GM12878 (cell line): ENCODE results near the gene LYSMD1. TPM values are rescaled to one million over a fixed set of nuclear protein-coding genes. Genes with fewer than 3 reads are reported as not detected.

Source experiments
- ATAC-seq: fragments of 200-7000 bp; cut with Tn5 transposase; 3 replicates; pipeline ENCODE4 v1.9.1; 2020; ENCODE audit warnings: mild to moderate bottlenecking, moderate library complexity
- BruUV-seq: library from RNA; stranded (reverse); fragments of 400-500 nt; replicated peaks from 2 replicates; lab custom pipeline; 2021; lab: Mats Ljungman, UMichigan
- CTCF ChIA-PET: fragments of 300-600 bp; sonication (Branson Sonifier 250); formaldehyde crosslinking; extraction: SDS; loops from one replicate; lab custom pipeline; 2021; ENCODE audit warnings: inconsistent platforms; lab: Yijun Ruan, JAX
- POLR2A ChIA-PET: fragments of 350-600 bp; formaldehyde crosslinking; extraction: SDS; loops from one replicate; lab custom pipeline; 2021; ENCODE audit warnings: inconsistent platforms; lab: Charles Lee
- RAD21 ChIA-PET: fragments of 300-600 bp; sonication (Branson Sonifier 250); formaldehyde crosslinking; loops from one replicate; lab custom pipeline; 2023; ENCODE audit warnings: antibody characterized with exemption; ENCODE audit not compliant: unreplicated experiment; lab: Charles Lee
- SMC1A ChIA-PET: fragments of 300-600 bp; sonication (Branson Sonifier 250); formaldehyde crosslinking; loops from one replicate; lab custom pipeline; 2023; ENCODE audit not compliant: unreplicated experiment, uncharacterized antibody; lab: Charles Lee
- DNase-seq: peaks from one replicate; pipeline ENCODE4 v3.0.0-alpha.2; 2011; ENCODE audit warnings: low read depth, low spot score
- FAIRE-seq: peaks from 3 replicates; lab custom pipeline; 2011; peaks lifted over from hg19 to GRCh38; lab: Jason Lieb, UNC
- H2AFZ ChIP-seq: 2 replicates; pipeline ENCODE4 v1.6.0; 2011; ENCODE audit warnings: low read depth, low read length, control low read depth; ENCODE audit not compliant: control insufficient read depth
- H3K27ac ChIP-seq: 2 replicates; pipeline ENCODE4 v1.5.1; 2011; ENCODE audit warnings: control low read depth; ENCODE audit not compliant: control insufficient read depth, insufficient read depth
- H3K27me3 ChIP-seq, 2 experiments: replicated peaks in 1 of 2; 2 replicates each; pipeline versions ENCODE4 v1.6.0 to v1.6.1; 2011; ENCODE audit warnings: low read length in 1 of 2; ENCODE audit not compliant: control insufficient read depth in 2 of 2, insufficient read depth in 2 of 2
- H3K36me3 ChIP-seq, 2 experiments: 2 replicates each; pipeline ENCODE4 v1.5.1; 2011; ENCODE audit warnings: low read length in 1 of 2; ENCODE audit not compliant: control insufficient read depth in 2 of 2, insufficient read depth in 2 of 2
- H3K4me1 ChIP-seq: 2 replicates; pipeline ENCODE4 v1.6.1; 2011; ENCODE audit warnings: mild to moderate bottlenecking, low read length, moderate library complexity, mixed read lengths; ENCODE audit not compliant: control insufficient read depth, insufficient read depth
- H3K4me2 ChIP-seq: 2 replicates; pipeline ENCODE4 v1.6.0; 2011; ENCODE audit warnings: control low read depth; ENCODE audit not compliant: control insufficient read depth, insufficient read depth
- H3K4me3 ChIP-seq: fragments of 200-600 bp; sonication (generic); 2 replicates; pipeline ENCODE4 v1.5.1; 2016
- H3K79me2 ChIP-seq: 2 replicates; pipeline ENCODE4 v1.6.0; 2011; ENCODE audit warnings: low read length; ENCODE audit not compliant: control insufficient read depth, insufficient read depth
- H3K9ac ChIP-seq: 2 replicates; pipeline ENCODE4 v1.8.0; 2011; ENCODE audit warnings: low read length, control low read depth, mixed read lengths; ENCODE audit not compliant: control insufficient read depth, insufficient read depth
- H3K9me3 ChIP-seq: replicated peaks from 3 replicates; pipeline ENCODE4 v1.5.1; 2011; ENCODE audit warnings: mild to moderate bottlenecking, low read length; ENCODE audit not compliant: control insufficient read depth, insufficient read depth
- H4K20me1 ChIP-seq: 2 replicates; pipeline ENCODE4 v1.6.0; 2011; ENCODE audit not compliant: control insufficient read depth, insufficient read depth
- BACH1 ChIP-seq: fragments of 450-650 bp; IDR thresholded peaks from 2 replicates; pipeline ENCODE4 v1.6.1; 2017; ENCODE audit warnings: mild to moderate bottlenecking, borderline replicate concordance
- CBX3 ChIP-seq: fragments of 200-600 bp; sonication (generic); IDR thresholded peaks from 2 replicates; pipeline ENCODE4 v1.6.1; 2016; ENCODE audit warnings: low read depth, borderline replicate concordance
- EP300 ChIP-seq, 2 experiments: fragments of 150-350 bp in 1 of 2; IDR thresholded peaks; 2 replicates each; pipeline ENCODE4 v1.6.1; 2011 to 2012; ENCODE audit warnings: low read depth in 2 of 2, low read length in 2 of 2, borderline replicate concordance in 1 of 2, improper control_type of control experiment in 1 of 2, inconsistent platforms in 1 of 2; ENCODE audit not compliant: control insufficient read depth in 1 of 2
- FOXK2 ChIP-seq: fragments of 450-650 bp; IDR thresholded peaks from 2 replicates; pipeline ENCODE4 v1.6.1; 2017; ENCODE audit warnings: mild to moderate bottlenecking, moderate library complexity
- MYC ChIP-seq: IDR thresholded peaks from 2 replicates; pipeline ENCODE4 v1.6.1; 2011; ENCODE audit warnings: mild to moderate bottlenecking, low read length, moderate library complexity, inconsistent platforms; ENCODE audit not compliant: insufficient read depth, insufficient replicate concordance, insufficient read length, severe bottlenecking
- NFIC ChIP-seq: IDR thresholded peaks from 2 replicates; pipeline ENCODE4 v1.6.1; 2012; ENCODE audit warnings: low read depth, mild to moderate bottlenecking, inconsistent platforms, low read length, moderate library complexity
- NFYB ChIP-seq: IDR thresholded peaks from 2 replicates; pipeline ENCODE4 v1.6.1; 2011; ENCODE audit warnings: low read depth, mild to moderate bottlenecking, low read length, improper control_type of control experiment, moderate library complexity; ENCODE audit not compliant: insufficient read depth
- SP1 ChIP-seq: IDR thresholded peaks from one replicate; pipeline ENCODE4 v1.6.1; 2011; ENCODE audit warnings: low read depth, low read length
- SPI1 ChIP-seq: IDR thresholded peaks from 2 replicates; pipeline ENCODE4 v1.6.1; 2011; ENCODE audit warnings: low read depth, mild to moderate bottlenecking, low read length, moderate library complexity, borderline replicate concordance; ENCODE audit not compliant: insufficient read depth
- WGBS: methylation state at CpG from one replicate; pipeline ENCODE4 v1.1.6; 2016; ENCODE audit warnings: low lambda C conversion rate; ENCODE audit not compliant: insufficient replicate concordance, insufficient coverage; ENCODE audit errors: missing lambda C conversion rate; 5-methylcytosine and 5-hydroxymethylcytosine counted together
- in situ Hi-C: fragments of 300-500 bp; cut with MboI; formaldehyde crosslinking; loops from 9 replicates; pipeline ENCODE4 v1.14.3; 2018; ENCODE audit warnings: mixed read lengths
- intact Hi-C: fragments of 100-400 bp; cut with micrococcal nuclease; formaldehyde crosslinking; loops from one replicate; pipeline ENCODE4 v1.14.2; 2022; ENCODE audit not compliant: unreplicated experiment
- polyA plus RNA-seq, 11 experiments: library from polyadenylated mRNA; depleted of rRNA in 4 of 11; unstranded in 6 of 11; stranded (reverse) in 5 of 11; fragments of >200 nt; fragmentation: Nextera tagmentation in 4 of 11; fragmentation: Illumina TruSeq in 1 of 11; extraction: Ambion mirVana in 4 of 11; extraction: Trizol in 1 of 11; gene quantifications; 1 replicate in 1 of 11; 2 replicates in 10 of 11; pipeline versions ENCODE4 v1.2.1 to v1.2.3, GENCODE V29; 2011 to 2016; ENCODE audit warnings: inconsistent platforms in 2 of 11, missing spikeins in 2 of 11, low read depth in 1 of 11
- total RNA-seq, 4 experiments: library from RNA; depleted of rRNA in 3 of 4; stranded (reverse); fragments of >200 nt in 3 of 4; fragmentation: Illumina TruSeq in 1 of 4; extraction: Trizol in 1 of 4; gene quantifications; 2 replicates each; pipeline versions ENCODE4 v1.2.1 to v1.2.3, GENCODE V29; 2013 to 2021

Gene LYSMD1
- total and polyA plus RNA-seq, 10 of the 15 experiments (the other 5 are each of a cell fraction or from before 2014, with no cell fraction given), result 0.80 to 10.4 (median 6.5) TPM

DNA sequence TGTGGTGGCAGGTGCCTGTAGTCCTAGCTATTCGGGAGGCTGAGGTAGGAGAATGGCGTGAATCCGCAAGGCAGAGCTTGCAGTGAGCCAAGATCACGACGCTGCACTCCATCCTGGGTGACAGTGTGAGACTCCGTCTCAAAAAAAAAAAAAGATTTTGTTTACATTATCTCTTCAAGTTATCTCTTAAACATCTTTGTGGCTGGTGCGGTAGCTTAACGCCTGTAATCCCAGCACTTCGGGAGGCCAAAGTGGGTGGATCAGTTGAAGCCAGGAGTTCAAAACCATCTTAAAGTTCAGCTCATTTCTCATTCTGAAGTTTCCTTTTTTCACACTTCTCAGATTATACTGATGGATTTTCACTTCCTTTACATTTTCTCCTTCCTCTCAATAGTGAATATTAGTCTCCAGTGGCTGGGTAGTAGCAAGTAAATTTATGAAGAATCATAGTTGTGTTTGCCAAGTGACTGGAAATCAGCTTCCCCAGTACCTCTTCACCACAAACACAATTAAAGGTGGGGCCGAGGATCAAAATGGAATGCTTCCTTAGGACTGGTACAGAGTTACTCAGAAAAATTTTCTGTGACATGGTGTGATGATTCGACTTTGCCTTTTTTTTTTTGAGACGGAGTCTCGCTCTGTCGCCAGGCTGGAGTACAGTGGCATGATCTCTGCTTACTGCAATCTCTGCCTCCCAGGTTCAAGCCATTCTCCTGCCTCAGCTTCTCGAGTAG lies 46.4 kb upstream of the LYSMD1 start:
- Histone ChIP-seq H3K9me3 (no peaks in the 10 kb centered on the region), H3K36me3 (peaks cover 0 to 12% of the 10 kb centered on the region in 2 experiments), H3K9ac (no peak overlapping the region), H2AFZ (no peak overlapping the region), H3K27me3 (no peaks in the 10 kb centered on the region), H3K4me1 (no peaks in the 10 kb centered on the region), H4K20me1 (peaks cover 2% of the 10 kb centered on the region; the same call in 1 of the 2 replicates), H3K4me2 (no peak overlapping the region), H3K79me2 (peaks cover 38% of the 10 kb centered on the region), H3K27ac (no peak overlapping the region), H3K4me3 (no peak overlapping the region)
- ChIA-PET RAD21 (no interaction called here), POLR2A (interaction anchor here (0.6 to 1.0 kb wide), 2 partner anchors 15 to 25 kb away, joined by 3 to 4 read pairs; no protein-coding TSS in a partner anchor), CTCF (interaction anchor here (0.6 to 1.7 kb wide), 3 partner anchors 8 to 55 kb away, joined by 3 to 5 read pairs (median 3); partner anchors contain the start of gene TNFAIP8L2), SMC1A (interaction anchor here (2.0 kb wide), 1 partner anchor 112 kb away, joined by 6 read pairs; no protein-coding TSS in a partner anchor)
- intact Hi-C loops, result no loop called here
- TF ChIP-seq FOXK2 (no peak), SPI1 (no peak), CBX3 (no peak)
- in situ Hi-C loops, result no loop called here
- DNase-seq, result no peak
- no TSS peak for BruUV-seq
- ATAC-seq, result no peak
- no peak for FAIRE-seq
- WGBS, result 93% methylated on average over 15 of the region's 15 CpGs

DNA sequence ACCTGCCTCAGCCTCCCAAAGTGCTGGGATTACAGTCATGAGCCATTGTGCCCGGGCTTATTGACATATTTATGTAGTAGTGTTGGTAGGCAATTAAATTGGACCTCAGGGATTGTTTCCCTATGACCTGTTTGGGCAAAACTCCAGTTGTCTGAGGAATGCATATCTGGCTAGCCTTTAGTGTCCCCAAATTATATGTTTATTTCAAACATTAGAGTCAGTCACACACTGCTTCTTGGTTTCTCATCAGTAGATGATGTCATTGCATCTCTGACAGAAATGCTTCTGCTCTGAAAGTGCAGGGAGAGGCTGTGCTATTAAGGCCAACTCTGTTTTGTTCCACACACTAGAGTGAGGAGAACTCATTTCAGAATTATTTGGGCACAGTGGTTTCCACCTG lies 45.1 kb upstream of the LYSMD1 start:
- Histone ChIP-seq H3K27ac (no peak overlapping the region), H3K36me3 (peaks cover 1 to 9% of the 10 kb centered on the region in 2 experiments), H2AFZ (no peak overlapping the region), H3K9ac (no peak overlapping the region), H3K4me3 (no peak overlapping the region), H3K9me3 (no peaks in the 10 kb centered on the region), H3K4me1 (no peaks in the 10 kb centered on the region), H3K79me2 (peaks cover 38% of the 10 kb centered on the region), H4K20me1 (no peaks in the 10 kb centered on the region; the same call in 1 of the 2 replicates), H3K4me2 (no peak overlapping the region), H3K27me3 (no peaks in the 10 kb centered on the region)
- BruUV-seq, result no TSS peak
- TF ChIP-seq SP1 (no peak), NFIC (no peak), BACH1 (no peak), EP300 (IDR thresholded peaks at IDR 0.05; ENCODE audit: borderline replicate concordance in 1 of 2, control insufficient read depth in 1 of 2, low read depth in 2 of 2, low read length in 2 of 2) (no peak), MYC (no peak), NFYB (no peak)
- FAIRE-seq (no peak), ATAC-seq (no peak), DNase-seq (no peak)
- ChIA-PET CTCF (interaction anchor here (1.7 kb wide), 1 partner anchor 54 kb away, joined by 5 read pairs; the partner anchor contains the start of gene TNFAIP8L2), SMC1A (interaction anchor here (2.0 kb wide), 1 partner anchor 111 kb away, joined by 6 read pairs; no protein-coding TSS in a partner anchor), RAD21 (no interaction called here), POLR2A (interaction anchor here (1.0 kb wide), 1 partner anchor 14 kb away, joined by 3 read pairs; no protein-coding TSS in a partner anchor)
- WGBS, result 100% methylated on average over 1 of the region's 1 CpG
- in situ Hi-C loops (no loop called here), intact Hi-C loops (no loop called here)
